ENCODE results near the gene KIF5A.
"Not testable (repeated sequence)": the region's sequence is repeated elsewhere in the genome, so short reads cannot be mapped to it uniquely, and the experiment has no call there.

DNA sequence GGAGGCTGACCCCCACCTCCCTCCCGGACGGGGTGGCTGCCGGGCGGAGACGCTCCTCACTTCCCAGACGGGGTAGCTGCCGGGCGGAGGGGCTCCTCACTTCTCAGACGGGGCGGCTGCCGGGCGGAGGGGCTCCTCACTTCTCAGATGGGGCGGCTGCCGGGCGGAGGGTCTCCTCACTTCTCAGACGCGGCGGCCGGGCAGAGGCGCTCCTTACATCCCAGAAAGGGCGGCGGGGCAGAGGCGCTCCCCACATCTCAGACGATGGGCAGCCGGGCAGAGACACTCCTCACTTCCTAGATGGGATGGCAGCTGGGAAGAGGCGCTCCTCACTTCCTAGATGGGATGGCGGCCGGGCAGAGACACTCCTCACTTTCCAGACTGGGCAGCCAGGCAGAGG lies 42.0 kb upstream of the KIF5A start:
- TF ChIP-seq, protein P1, sequence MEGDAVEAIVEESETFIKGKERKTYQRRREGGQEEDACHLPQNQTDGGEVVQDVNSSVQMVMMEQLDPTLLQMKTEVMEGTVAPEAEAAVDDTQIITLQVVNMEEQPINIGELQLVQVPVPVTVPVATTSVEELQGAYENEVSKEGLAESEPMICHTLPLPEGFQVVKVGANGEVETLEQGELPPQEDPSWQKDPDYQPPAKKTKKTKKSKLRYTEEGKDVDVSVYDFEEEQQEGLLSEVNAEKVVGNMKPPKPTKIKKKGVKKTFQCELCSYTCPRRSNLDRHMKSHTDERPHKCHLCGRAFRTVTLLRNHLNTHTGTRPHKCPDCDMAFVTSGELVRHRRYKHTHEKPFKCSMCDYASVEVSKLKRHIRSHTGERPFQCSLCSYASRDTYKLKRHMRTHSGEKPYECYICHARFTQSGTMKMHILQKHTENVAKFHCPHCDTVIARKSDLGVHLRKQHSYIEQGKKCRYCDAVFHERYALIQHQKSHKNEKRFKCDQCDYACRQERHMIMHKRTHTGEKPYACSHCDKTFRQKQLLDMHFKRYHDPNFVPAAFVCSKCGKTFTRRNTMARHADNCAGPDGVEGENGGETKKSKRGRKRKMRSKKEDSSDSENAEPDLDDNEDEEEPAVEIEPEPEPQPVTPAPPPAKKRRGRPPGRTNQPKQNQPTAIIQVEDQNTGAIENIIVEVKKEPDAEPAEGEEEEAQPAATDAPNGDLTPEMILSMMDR (IDR thresholded peaks at IDR 0.05) = not testable (repeated sequence)
- not testable (repeated sequence) for TF ChIP-seq EP300 (IDR thresholded peaks at IDR 0.05); POLR2A (IDR thresholded peaks at IDR 0.05; ENCODE audit: low read depth)

All from esophagus muscularis mucosa (tissue), 4 donors.